Psoas muscle (tissue), 8 donors: ENCODE results near the gene SMIM9. TPM values are rescaled to one million over a fixed set of nuclear protein-coding genes. Genes with fewer than 3 reads are reported as not detected.
A peak's percentile ranks its signal among the peaks of the same experiment; 100 is the strongest.

Experiments
- ATAC-seq, 4 donors: fragments of 200-7000 bp; cut with Tn5 transposase; one replicate each; pipeline ENCODE4 v1.9.1; 2020; ENCODE audit warnings: moderate library complexity in 3 of 4, mild to moderate bottlenecking in 2 of 4
- DNase-seq, 2 donors: peaks; one replicate each; pipeline ENCODE4 v3.0.0-alpha.2; 2020
- H3K27ac ChIP-seq: fragments of 200-600 bp; one replicate; pipeline ENCODE4 v1.8.0; 2022
- H3K27me3 ChIP-seq, 3 donors: fragments of 200-600 bp in 1 of 3; one replicate each; pipeline versions ENCODE4 v1.6.1 to v1.8.0; 2013 to 2022; ENCODE audit warnings: low read length in 2 of 3, mild to moderate bottlenecking in 2 of 3, moderate library complexity in 1 of 3; ENCODE audit not compliant: insufficient read depth in 3 of 3
- H3K36me3 ChIP-seq, 2 donors: fragments of 200-600 bp in 1 of 2; one replicate each; pipeline versions ENCODE4 v1.6.1 to v1.8.0; 2013 to 2022; ENCODE audit warnings: low read depth in 1 of 2, mild to moderate bottlenecking in 1 of 2, moderate library complexity in 1 of 2; ENCODE audit not compliant: insufficient read depth in 1 of 2
- H3K4me1 ChIP-seq: fragments of 200-600 bp; one replicate; pipeline ENCODE4 v1.8.0; 2022
- H3K4me3 ChIP-seq: fragments of 200-600 bp; one replicate; pipeline ENCODE4 v1.8.0; 2022; ENCODE audit warnings: mild to moderate bottlenecking
- H3K9me3 ChIP-seq: fragments of 200-600 bp; one replicate; pipeline ENCODE4 v1.8.0; 2022
- WGBS, 3 donors: extraction: QIAGEN DNeasy Blood & Tissue Kit; methylation state at CpG; one replicate each; pipeline versions ENCODE4 v1.1.6 to v1.1.7; 2013; 5-methylcytosine and 5-hydroxymethylcytosine counted together
- intact Hi-C, 2 donors: fragments of 100-400 bp; cut with DNase I; formaldehyde crosslinking; loops; one replicate each; pipeline versions ENCODE4 v1.11.0 to v1.14.2; 2022
- polyA plus RNA-seq, 3 donors: library from polyadenylated mRNA; stranded (reverse); fragments of 200-250 nt; gene quantifications; one replicate each; pipeline ENCODE4 v1.2.3, GENCODE V29; 2013
- total RNA-seq, 4 donors: library from RNA; stranded (reverse); fragmentation: NEBNext Ultra II Directional in 2 of 4; extraction: Animal tissue kit (Norgen Biotek cat#: 25700) in 2 of 4; gene quantifications; one replicate each; pipeline versions ENCODE4 v1.2.1 to v1.2.4, GENCODE V29; 2021 to 2023
- TF ChIP-seq, protein P1 (sequence below): fragments of 200-600 bp; IDR thresholded peaks from one replicate; pipeline ENCODE4 v1.8.0; 2022; ENCODE audit warnings: antibody characterized with exemption
- donor health status: healthy with polysubstance abuse.
- donor health status: DM: no; HTN: no; CAD: no; lungs with moderate emphysema.
- donor health status: Bipolar disorder and iron deficiency.
- donor health status: healthy.
- donor health status: DM: yes; HTN: yes; CAD: no.
- donor health status: DM: no; HTN: no; CAD: no.
- donor health status: DM: no; HTN: no; CAD: no.
- donor health status: DM: yes; HTN: yes; CAD: no.

The SMIM9 gene
- total and polyA plus RNA-seq, 7 donors = not detected

DNA sequence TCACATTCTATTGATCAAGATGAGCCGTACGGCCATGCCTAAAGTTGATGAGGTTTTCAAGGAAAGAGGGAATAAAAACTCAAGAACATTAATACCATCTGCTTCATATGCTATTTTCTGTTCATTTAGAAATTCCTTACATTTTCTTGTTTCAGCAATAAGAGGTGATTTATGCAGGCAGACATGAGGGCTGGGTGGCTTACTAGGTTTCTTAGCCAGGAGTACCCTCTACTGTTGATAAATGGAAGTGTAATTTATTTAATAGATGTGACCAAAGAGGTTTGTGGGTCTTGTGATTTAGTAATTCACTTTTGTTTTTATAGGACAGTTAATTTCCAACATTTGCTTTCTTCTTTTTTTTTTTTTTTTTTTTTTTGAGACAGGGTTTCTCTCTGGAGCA, 6.4 kb upstream of the SMIM9 start:
- Histone ChIP-seq H3K36me3 (no peaks in the 10 kb centered on the region), H3K4me1 (no peaks in the 10 kb centered on the region), H3K4me3 (no peak overlapping the region), H3K27ac (no peak overlapping the region), H3K27me3 (no peaks in the 10 kb centered on the region), H3K9me3 (no peaks in the 10 kb centered on the region)
- ATAC-seq = no peak
- intact Hi-C loops = no loop called here
- DNase-seq = no peak
- TF ChIP-seq, protein P1, sequence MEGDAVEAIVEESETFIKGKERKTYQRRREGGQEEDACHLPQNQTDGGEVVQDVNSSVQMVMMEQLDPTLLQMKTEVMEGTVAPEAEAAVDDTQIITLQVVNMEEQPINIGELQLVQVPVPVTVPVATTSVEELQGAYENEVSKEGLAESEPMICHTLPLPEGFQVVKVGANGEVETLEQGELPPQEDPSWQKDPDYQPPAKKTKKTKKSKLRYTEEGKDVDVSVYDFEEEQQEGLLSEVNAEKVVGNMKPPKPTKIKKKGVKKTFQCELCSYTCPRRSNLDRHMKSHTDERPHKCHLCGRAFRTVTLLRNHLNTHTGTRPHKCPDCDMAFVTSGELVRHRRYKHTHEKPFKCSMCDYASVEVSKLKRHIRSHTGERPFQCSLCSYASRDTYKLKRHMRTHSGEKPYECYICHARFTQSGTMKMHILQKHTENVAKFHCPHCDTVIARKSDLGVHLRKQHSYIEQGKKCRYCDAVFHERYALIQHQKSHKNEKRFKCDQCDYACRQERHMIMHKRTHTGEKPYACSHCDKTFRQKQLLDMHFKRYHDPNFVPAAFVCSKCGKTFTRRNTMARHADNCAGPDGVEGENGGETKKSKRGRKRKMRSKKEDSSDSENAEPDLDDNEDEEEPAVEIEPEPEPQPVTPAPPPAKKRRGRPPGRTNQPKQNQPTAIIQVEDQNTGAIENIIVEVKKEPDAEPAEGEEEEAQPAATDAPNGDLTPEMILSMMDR = peak; percentile 44
- 82 to 92% (median 88%) methylated on average over 2 of the region's 2 CpGs for WGBS, 3 donors

DNA sequence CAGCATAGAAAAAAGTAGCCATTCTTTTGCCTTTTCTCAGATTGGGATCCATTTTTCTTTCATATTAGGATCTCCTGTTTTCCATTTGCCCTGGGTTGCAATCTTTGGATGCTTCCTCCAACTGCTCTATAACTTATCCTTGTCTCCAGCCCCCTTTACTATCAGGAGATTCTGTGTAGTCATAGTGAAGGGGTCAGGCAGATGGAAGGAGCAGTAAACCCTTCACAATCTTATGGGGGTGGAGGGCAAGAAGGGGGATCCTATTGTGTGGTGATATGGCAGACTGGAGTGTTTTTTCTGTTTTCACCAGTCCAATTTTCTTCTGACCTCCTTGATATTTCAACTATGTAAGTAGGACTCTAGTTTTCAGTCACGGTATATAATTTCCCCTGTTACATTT, 1.7 kb upstream of the SMIM9 start:
- DNase-seq (no peak), ATAC-seq (no peak)
- Histone ChIP-seq H3K27ac (no peak overlapping the region), H3K9me3 (no peaks in the 10 kb centered on the region), H3K27me3 (no peaks in the 10 kb centered on the region), H3K36me3 (no peaks in the 10 kb centered on the region), H3K4me3 (no peak overlapping the region), H3K4me1 (no peaks in the 10 kb centered on the region)
- WGBS, 3 donors = 53 to 67% (median 55%) methylated on average over 1 of the region's 1 CpG
- TF ChIP-seq, protein P1 = no peak
- intact Hi-C loops = no loop called here

DNA sequence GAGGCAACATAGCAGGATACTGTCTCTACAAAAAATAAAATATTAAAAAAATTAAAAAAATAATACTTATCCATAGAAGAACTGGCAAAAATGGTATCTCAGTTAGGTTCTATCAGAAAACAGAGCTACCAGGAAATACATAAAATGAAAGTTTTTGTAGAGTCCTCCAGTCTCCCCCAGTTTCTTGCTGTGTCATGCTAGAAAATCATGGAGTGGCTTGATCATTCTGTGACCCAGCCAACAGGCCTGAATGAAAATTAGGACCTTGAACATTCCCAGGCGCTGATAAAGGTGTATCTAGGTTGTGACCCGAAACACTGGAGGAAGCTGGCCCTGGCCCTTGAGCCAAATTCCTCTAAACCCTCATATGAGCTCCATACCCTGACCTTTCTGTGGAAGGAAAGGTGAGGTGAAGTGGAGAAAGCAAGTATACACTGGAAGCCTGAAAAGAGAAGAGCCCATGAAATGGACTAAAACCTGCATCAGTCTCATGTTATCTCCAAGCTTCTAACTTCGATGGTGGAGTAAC, 652 bp downstream of the SMIM9 start:
- intact Hi-C loops = no loop called here
- Histone ChIP-seq H3K27ac (no peak overlapping the region), H3K9me3 (no peaks in the 10 kb centered on the region), H3K27me3 (no peaks in the 10 kb centered on the region), H3K36me3 (no peaks in the 10 kb centered on the region), H3K4me1 (no peaks in the 10 kb centered on the region), H3K4me3 (no peak overlapping the region)
- ATAC-seq = no peak
- DNase-seq = no peak
- 71 to 100% (median 92%) methylated on average over 3 of the region's 3 CpGs for WGBS, 3 donors
- TF ChIP-seq, protein P1 = no peak

DNA sequence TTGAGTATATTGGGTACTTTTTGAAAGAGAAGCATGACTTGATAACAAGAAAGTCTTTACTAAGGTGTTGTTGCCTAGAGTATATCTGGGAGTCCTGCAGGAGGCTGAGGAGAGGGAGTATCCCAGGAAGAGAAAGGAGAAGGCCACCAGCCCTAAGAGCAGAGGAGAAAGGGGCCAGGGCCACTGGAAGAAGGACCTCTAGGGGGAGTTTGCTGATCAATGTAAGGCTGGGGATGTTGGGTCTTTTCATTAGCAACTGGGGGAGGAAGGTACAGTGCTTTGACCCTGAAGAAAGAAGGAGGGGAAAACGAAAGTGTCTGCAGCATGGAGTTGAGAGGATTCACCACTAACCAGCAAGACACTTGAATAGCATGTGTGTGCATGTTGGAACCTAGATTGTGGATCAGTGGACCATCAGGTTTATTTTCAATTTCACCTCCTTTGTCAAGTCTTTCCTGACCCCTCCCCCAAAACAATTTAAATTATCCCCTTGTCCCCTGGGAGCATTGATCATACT, 4.5 kb downstream of the SMIM9 start:
- no peak overlapping the region for H3K4me3 ChIP-seq
- H3K4me1 ChIP-seq = no peaks in the 10 kb centered on the region
- H3K9me3 ChIP-seq = no peaks in the 10 kb centered on the region
- no peaks in the 10 kb centered on the region for H3K36me3 ChIP-seq
- no peak overlapping the region for H3K27ac ChIP-seq
- DNase-seq = no peak
- TF ChIP-seq, protein P1 = no peak
- H3K27me3 ChIP-seq = no peaks in the 10 kb centered on the region
- intact Hi-C loops = no loop called here
- no peak for ATAC-seq
- WGBS, 3 donors = 29 to 60% methylated on average over 1 of the region's 1 CpG; no CpG with 5 or more reads in 1 of the 3 donors

DNA sequence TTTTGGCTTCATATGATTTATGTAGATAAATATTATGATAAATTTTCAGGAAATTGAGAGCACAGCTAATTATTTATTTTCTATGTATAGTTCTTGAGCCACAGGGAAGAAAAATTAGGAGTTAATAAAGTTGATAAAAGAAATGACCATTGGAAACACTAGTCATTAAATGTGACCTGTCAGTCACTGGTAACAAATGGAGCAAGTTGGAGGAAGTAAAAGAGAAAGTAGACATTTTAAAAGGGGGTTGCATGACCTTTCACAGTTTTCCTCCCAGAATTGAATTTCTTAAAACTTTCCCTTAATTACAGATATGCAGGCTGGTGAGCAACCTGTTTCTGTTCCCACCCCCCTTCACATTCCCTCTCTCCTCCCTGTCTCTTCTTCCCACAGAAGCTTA, 5.3 kb downstream of the SMIM9 start:
- H3K4me3 ChIP-seq = no peak overlapping the region
- H3K27ac ChIP-seq = no peak overlapping the region
- ATAC-seq (no peak), DNase-seq (no peak)
- no peaks in the 10 kb centered on the region for H3K4me1 ChIP-seq
- H3K36me3 ChIP-seq = no peaks in the 10 kb centered on the region
- intact Hi-C loops = no loop called here
- TF ChIP-seq, protein P1 = no peak
- no peaks in the 10 kb centered on the region for H3K27me3 ChIP-seq
- H3K9me3 ChIP-seq = no peaks in the 10 kb centered on the region
